ENCODE measurements around the gene TUBGCP6.

The TUBGCP6 gene

GRCh38 chr22:50256258-50256862 lies 11.5 kb upstream of the TUBGCP6 start:
- Mint-ChIP-seq H3K9me3 (no peaks in the 10 kb centered on the region), H3K27me3 (ENCODE audit: low read depth, poor library complexity) (no peaks in the 10 kb centered on the region), H3K27ac (no peak overlapping the region), H3K36me3 (ENCODE audit: low read depth) (no peaks in the 10 kb centered on the region), H3K4me3 (no peak overlapping the region), H3K4me1 (peaks cover 21% of the 10 kb centered on the region)
- no peak for TF ChIP-seq CTCF (IDR thresholded peaks at IDR 0.05)
- no peak for DNase-seq

GRCh38 chr22:50255607-50256006 lies 10.8 kb upstream of the TUBGCP6 start:
- no peaks in the 10 kb centered on the region for H3K27me3 Mint-ChIP-seq (ENCODE audit: low read depth, poor library complexity)
- H3K36me3 Mint-ChIP-seq (ENCODE audit: low read depth) = no peaks in the 10 kb centered on the region
- no peak overlapping the region for H3K4me3 Mint-ChIP-seq
- no peak for DNase-seq
- no peaks in the 10 kb centered on the region for H3K9me3 Mint-ChIP-seq
- peaks cover 21% of the 10 kb centered on the region for H3K4me1 Mint-ChIP-seq
- no peak overlapping the region for H3K27ac Mint-ChIP-seq
- no peak for TF ChIP-seq CTCF (IDR thresholded peaks at IDR 0.05)

GRCh38 chr22:50255099-50255498 lies 10.3 kb upstream of the TUBGCP6 start:
- Mint-ChIP-seq H3K36me3 (ENCODE audit: low read depth) (no peaks in the 10 kb centered on the region), H3K9me3 (no peaks in the 10 kb centered on the region)
- no peak for TF ChIP-seq CTCF (IDR thresholded peaks at IDR 0.05)

GRCh38 chr22:50253941-50254340 lies 9.1 kb upstream of the TUBGCP6 start:
- Mint-ChIP-seq H3K27me3 (ENCODE audit: low read depth, poor library complexity) (no peaks in the 10 kb centered on the region), H3K4me1 (peaks cover 26% of the 10 kb centered on the region), H3K4me3 (no peak overlapping the region), H3K27ac (no peak overlapping the region), H3K9me3 (no peaks in the 10 kb centered on the region), H3K36me3 (ENCODE audit: low read depth) (no peaks in the 10 kb centered on the region)
- no peak for TF ChIP-seq CTCF (IDR thresholded peaks at IDR 0.05)
- no peak for DNase-seq

More at GRCh38 chr22:50255099-50255498, 10.3 kb upstream of the TUBGCP6 start:
- DNase-seq = no peak
- no peak overlapping the region for H3K4me3 Mint-ChIP-seq
- no peak overlapping the region for H3K27ac Mint-ChIP-seq
- no peaks in the 10 kb centered on the region for H3K27me3 Mint-ChIP-seq (ENCODE audit: low read depth, poor library complexity)
- peaks cover 25% of the 10 kb centered on the region for H3K4me1 Mint-ChIP-seq

- Mint-ChIP-seq H3K9me3 (no peaks in the 10 kb centered on the region), H3K27me3 (ENCODE audit: low read depth, poor library complexity) (no peaks in the 10 kb centered on the region), H3K27ac (no peak overlapping the region), H3K4me3 (no peak overlapping the region), H3K36me3 (ENCODE audit: low read depth) (no peaks in the 10 kb centered on the region), H3K4me1 (peaks cover 21% of the 10 kb centered on the region)
- TF ChIP-seq CTCF (IDR thresholded peaks at IDR 0.05) = no peak
- no peak for DNase-seq
These were observed 8.5 kb upstream of the TUBGCP6 start for GRCh38 chr22:50253046-50253915.

All from nephron progenitor cell (in vitro differentiated cells).